ENCODE measurements around the gene MAP2K6.

DNA sequence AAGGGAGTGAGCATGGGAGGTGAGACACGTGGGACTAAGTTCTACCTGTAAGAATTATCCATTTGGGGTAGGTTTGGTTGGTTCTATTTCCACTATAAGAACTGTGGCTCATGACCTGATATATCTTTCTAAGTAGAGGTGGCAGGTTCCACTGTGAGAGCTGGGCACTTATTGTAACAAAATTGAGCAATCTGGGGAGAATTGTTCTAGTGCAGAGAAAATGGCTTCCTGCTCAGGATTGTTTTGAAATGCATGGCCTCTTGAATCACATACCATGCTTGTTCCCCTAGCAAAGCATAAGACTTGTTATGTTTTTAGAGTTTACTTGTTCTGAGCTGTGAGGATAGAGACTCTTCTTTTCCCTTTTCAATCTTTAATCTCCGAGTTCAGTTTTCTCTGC, 125.9 kb downstream of the MAP2K6 start:
- no peak for TF ChIP-seq POLR2A (IDR thresholded peaks at IDR 0.05; ENCODE audit: low read depth, low read length)
- TF ChIP-seq, protein P1, sequence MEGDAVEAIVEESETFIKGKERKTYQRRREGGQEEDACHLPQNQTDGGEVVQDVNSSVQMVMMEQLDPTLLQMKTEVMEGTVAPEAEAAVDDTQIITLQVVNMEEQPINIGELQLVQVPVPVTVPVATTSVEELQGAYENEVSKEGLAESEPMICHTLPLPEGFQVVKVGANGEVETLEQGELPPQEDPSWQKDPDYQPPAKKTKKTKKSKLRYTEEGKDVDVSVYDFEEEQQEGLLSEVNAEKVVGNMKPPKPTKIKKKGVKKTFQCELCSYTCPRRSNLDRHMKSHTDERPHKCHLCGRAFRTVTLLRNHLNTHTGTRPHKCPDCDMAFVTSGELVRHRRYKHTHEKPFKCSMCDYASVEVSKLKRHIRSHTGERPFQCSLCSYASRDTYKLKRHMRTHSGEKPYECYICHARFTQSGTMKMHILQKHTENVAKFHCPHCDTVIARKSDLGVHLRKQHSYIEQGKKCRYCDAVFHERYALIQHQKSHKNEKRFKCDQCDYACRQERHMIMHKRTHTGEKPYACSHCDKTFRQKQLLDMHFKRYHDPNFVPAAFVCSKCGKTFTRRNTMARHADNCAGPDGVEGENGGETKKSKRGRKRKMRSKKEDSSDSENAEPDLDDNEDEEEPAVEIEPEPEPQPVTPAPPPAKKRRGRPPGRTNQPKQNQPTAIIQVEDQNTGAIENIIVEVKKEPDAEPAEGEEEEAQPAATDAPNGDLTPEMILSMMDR (IDR thresholded peaks at IDR 0.05; ENCODE audit: extremely low read depth in 1 of 2, insufficient read depth in 1 of 2, low read depth in 1 of 2, low read length in 2 of 2): no peak
- TF ChIP-seq FOS (IDR thresholded peaks at IDR 0.05; ENCODE audit: borderline replicate concordance, insufficient read depth, low read length): no peak
- no peak for TF ChIP-seq POLR2AphosphoS5 (IDR thresholded peaks at IDR 0.05; ENCODE audit: insufficient read depth, low read depth, low read length)
- TF ChIP-seq, protein P2, sequence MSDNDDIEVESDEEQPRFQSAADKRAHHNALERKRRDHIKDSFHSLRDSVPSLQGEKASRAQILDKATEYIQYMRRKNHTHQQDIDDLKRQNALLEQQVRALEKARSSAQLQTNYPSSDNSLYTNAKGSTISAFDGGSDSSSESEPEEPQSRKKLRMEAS (IDR thresholded peaks at IDR 0.05; ENCODE audit: insufficient read depth, insufficient read length): no peak
- no peak for TF ChIP-seq EZH2 (IDR thresholded peaks at IDR 0.05; ENCODE audit: borderline replicate concordance, low read depth, low read length, severe bottlenecking)
- TF ChIP-seq MYC (IDR thresholded peaks at IDR 0.05; ENCODE audit: low read depth, low read length): no peak
- no peak for TF ChIP-seq GATA2 (IDR thresholded peaks at IDR 0.05; ENCODE audit: insufficient read depth, insufficient read length, low read depth, low read length)
- TF ChIP-seq JUN (IDR thresholded peaks at IDR 0.05; ENCODE audit: borderline replicate concordance, insufficient read depth, insufficient read length, low read depth): no peak

All from endothelial cell of umbilical vein (primary cell).